ENCODE results near the gene ZC3H12D.

- TF ChIP-seq, protein P1, sequence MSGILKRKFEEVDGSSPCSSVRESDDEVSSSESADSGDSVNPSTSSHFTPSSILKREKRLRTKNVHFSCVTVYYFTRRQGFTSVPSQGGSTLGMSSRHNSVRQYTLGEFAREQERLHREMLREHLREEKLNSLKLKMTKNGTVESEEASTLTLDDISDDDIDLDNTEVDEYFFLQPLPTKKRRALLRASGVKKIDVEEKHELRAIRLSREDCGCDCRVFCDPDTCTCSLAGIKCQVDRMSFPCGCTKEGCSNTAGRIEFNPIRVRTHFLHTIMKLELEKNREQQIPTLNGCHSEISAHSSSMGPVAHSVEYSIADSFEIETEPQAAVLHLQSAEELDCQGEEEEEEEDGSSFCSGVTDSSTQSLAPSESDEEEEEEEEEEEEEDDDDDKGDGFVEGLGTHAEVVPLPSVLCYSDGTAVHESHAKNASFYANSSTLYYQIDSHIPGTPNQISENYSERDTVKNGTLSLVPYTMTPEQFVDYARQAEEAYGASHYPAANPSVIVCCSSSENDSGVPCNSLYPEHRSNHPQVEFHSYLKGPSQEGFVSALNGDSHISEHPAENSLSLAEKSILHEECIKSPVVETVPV (CRISPR knock-in tag; IDR thresholded peaks at IDR 0.05): no peak
- TF ChIP-seq ZC3H10 (CRISPR knock-in tag; IDR thresholded peaks at IDR 0.05) (no peak), CREB5 (CRISPR knock-in tag; IDR thresholded peaks at IDR 0.05; ENCODE audit: low read depth) (no peak), ZFP30 (CRISPR knock-in tag; IDR thresholded peaks at IDR 0.05) (no peak), ISL1 (CRISPR knock-in tag; IDR thresholded peaks at IDR 0.05) (no peak), ZFP3 (CRISPR knock-in tag; IDR thresholded peaks at IDR 0.05) (no peak)
Observed at GRCh38 chr6:149513915-149514314, 29.1 kb upstream of the ZC3H12D start.

Data from SK-N-SH treated with all-trans-retinoic acid at 6 μM for 48 hours (cell line).